HFF-Myc (cell line): ENCODE measurements around the gene DUS1L.

Source experiments
- DNase-seq: peaks from one replicate; pipeline ENCODE4 v3.0.0-alpha.2; 2011; ENCODE audit warnings: low read depth; ENCODE audit errors: extremely low read depth
- H3K4me3 ChIP-seq: replicated peaks from 2 replicates; pipeline ENCODE4 v1.5.1; 2011; ENCODE audit warnings: low read depth, mild to moderate bottlenecking, control low read depth, low read length
- TF ChIP-seq, protein P1 (sequence below): IDR thresholded peaks from 2 replicates; pipeline ENCODE4 v1.5.1; 2012; ENCODE audit warnings: mild to moderate bottlenecking, low read depth, low read length, control low read depth; ENCODE audit errors: missing control alignments

The DUS1L gene

DNA sequence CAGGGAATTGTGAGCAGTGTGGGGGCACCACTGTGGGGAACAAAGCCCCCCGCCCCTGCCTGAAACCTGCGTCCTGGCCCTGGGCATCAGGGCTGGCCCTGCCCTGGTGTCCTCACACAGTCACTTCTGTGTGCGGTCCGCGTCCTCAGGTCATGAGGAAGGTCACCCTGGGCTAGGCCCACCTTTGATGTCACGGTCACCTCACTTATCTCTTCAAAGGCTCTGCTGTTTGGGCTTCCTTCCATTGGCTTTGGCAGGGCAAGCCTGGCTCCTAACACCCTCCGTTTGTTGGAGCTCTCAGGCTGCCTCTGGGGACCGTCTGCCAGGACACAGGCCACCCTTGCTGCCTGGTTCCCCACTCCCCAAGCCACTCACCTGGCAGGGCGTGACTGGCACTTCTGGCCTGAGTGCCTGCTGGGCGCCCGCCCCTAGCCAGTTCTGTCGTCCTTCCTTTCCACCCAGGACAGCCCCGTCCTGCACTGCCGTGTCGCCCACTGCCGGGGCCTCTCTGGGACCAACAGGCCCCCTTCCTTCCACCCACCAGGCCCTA is 51.8 kb downstream of the DUS1L start:
- H3K4me3 ChIP-seq = no peak overlapping the region
- DNase-seq = no peak
- TF ChIP-seq, protein P1, sequence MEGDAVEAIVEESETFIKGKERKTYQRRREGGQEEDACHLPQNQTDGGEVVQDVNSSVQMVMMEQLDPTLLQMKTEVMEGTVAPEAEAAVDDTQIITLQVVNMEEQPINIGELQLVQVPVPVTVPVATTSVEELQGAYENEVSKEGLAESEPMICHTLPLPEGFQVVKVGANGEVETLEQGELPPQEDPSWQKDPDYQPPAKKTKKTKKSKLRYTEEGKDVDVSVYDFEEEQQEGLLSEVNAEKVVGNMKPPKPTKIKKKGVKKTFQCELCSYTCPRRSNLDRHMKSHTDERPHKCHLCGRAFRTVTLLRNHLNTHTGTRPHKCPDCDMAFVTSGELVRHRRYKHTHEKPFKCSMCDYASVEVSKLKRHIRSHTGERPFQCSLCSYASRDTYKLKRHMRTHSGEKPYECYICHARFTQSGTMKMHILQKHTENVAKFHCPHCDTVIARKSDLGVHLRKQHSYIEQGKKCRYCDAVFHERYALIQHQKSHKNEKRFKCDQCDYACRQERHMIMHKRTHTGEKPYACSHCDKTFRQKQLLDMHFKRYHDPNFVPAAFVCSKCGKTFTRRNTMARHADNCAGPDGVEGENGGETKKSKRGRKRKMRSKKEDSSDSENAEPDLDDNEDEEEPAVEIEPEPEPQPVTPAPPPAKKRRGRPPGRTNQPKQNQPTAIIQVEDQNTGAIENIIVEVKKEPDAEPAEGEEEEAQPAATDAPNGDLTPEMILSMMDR = no peak

GRCh38 chr17:82013341-82013740 is 52.3 kb downstream of the DUS1L start:
- TF ChIP-seq, protein P1 = no peak
- no peak for DNase-seq
- no peak overlapping the region for H3K4me3 ChIP-seq

- TF ChIP-seq, protein P1 = no peak
These were observed 52.8 kb downstream of the DUS1L start for GRCh38 chr17:82012640-82013295.

GRCh38 chr17:82012261-82012639 is 53.4 kb downstream of the DUS1L start:
- TF ChIP-seq, protein P1 = no peak
- no peak overlapping the region for H3K4me3 ChIP-seq
- no peak for DNase-seq

More at GRCh38 chr17:82012640-82013295, 52.8 kb downstream of the DUS1L start:
- H3K4me3 ChIP-seq = no peak overlapping the region
- DNase-seq = no peak

GRCh38 chr17:82011617-82012187 is 53.9 kb downstream of the DUS1L start:
- H3K4me3 ChIP-seq = no peak overlapping the region
- DNase-seq = no peak
- TF ChIP-seq, protein P1 = no peak

- TF ChIP-seq, protein P1 = no peak
- DNase-seq = no peak
- no peak overlapping the region for H3K4me3 ChIP-seq
These were observed 54.8 kb downstream of the DUS1L start for GRCh38 chr17:82010575-82011525.
